Islet precursor cell (in vitro differentiated cells): ENCODE measurements around the gene ATP10D.
"Not testable (repeated sequence)": the region's sequence is repeated elsewhere in the genome, so short reads cannot be mapped to it uniquely, and the experiment has no call there.

Source experiments
- DNase-seq: peaks from one replicate; pipeline ENCODE4 v3.0.0-alpha.2; 2018

Gene ATP10D

GRCh38 chr4:47490550-47490949 lies 5.5 kb downstream of the ATP10D start:
- peak; percentile 60 for DNase-seq

GRCh38 chr4:47493238-47494123 lies 8.4 kb downstream of the ATP10D start:
- no peak for DNase-seq

- no peak for DNase-seq
Measured at GRCh38 chr4:47494124-47494430, 9.0 kb downstream of the ATP10D start.

- no peak for DNase-seq
Measured at GRCh38 chr4:47498899-47499298, 13.8 kb downstream of the ATP10D start.

- no peak for DNase-seq
Measured at GRCh38 chr4:47499700-47500099, 14.6 kb downstream of the ATP10D start.

- DNase-seq = no peak
Measured at GRCh38 chr4:47500776-47501175, 15.7 kb downstream of the ATP10D start.

GRCh38 chr4:47505147-47505546 lies 20.1 kb downstream of the ATP10D start:
- DNase-seq = no peak

GRCh38 chr4:47505666-47506065 lies 20.6 kb downstream of the ATP10D start:
- DNase-seq = no peak

GRCh38 chr4:47510506-47511143 lies 25.6 kb downstream of the ATP10D start:
- DNase-seq = no peak

GRCh38 chr4:47513461-47513860 lies 28.4 kb downstream of the ATP10D start:
- DNase-seq = no peak

- no peak for DNase-seq
Measured at GRCh38 chr4:47519239-47519883, 34.3 kb downstream of the ATP10D start.

GRCh38 chr4:47525154-47525819 lies 40.2 kb downstream of the ATP10D start:
- no peak for DNase-seq

GRCh38 chr4:47526281-47526680 lies 41.2 kb downstream of the ATP10D start:
- no peak for DNase-seq

GRCh38 chr4:47528646-47529045 lies 43.6 kb downstream of the ATP10D start:
- not testable (repeated sequence) for DNase-seq

GRCh38 chr4:47530801-47531200 lies 45.7 kb downstream of the ATP10D start:
- DNase-seq = no peak

GRCh38 chr4:47531241-47531953 lies 46.3 kb downstream of the ATP10D start:
- peak; percentile 60 for DNase-seq

GRCh38 chr4:47531954-47532321 lies 46.9 kb downstream of the ATP10D start:
- no peak for DNase-seq

- DNase-seq = no peak
Measured at GRCh38 chr4:47532658-47533057, 47.6 kb downstream of the ATP10D start.

- DNase-seq = no peak
Measured at GRCh38 chr4:47533689-47534347, 48.7 kb downstream of the ATP10D start.

- DNase-seq = no peak
Measured at GRCh38 chr4:47534772-47535171, 49.7 kb downstream of the ATP10D start.

GRCh38 chr4:47535567-47536147 lies 50.6 kb downstream of the ATP10D start:
- no peak for DNase-seq

- DNase-seq = no peak
Measured at GRCh38 chr4:47536966-47537365, 51.9 kb downstream of the ATP10D start.
